ENCODE measurements around the gene CHCHD5. TPM values are rescaled to one million over a fixed set of nuclear protein-coding genes. Genes with fewer than 3 reads are reported as not detected.
"Not testable (repeated sequence)": the region's sequence is repeated elsewhere in the genome, so short reads cannot be mapped to it uniquely, and the experiment has no call there.

CHCHD5 gene, protein sequence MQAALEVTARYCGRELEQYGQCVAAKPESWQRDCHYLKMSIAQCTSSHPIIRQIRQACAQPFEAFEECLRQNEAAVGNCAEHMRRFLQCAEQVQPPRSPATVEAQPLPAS
- total RNA-seq, result 10 to 100 TPM; 19.1 to 56.5 (median 33.8) TPM
- polyA plus RNA-seq, result 10 to 100 TPM in 2 of 3 donors, 1 to 10 TPM in 1; 8.9 to 34.3 (median 29.9) TPM
- long read RNA-seq, donor 1, transcript CHCHD5-201 (4 exons, 691 nt), result major isoform, 38 of 54 reads
- long read RNA-seq, donor 1, partial matches to known transcripts, result 16 of 54 reads
- long read RNA-seq, donor 1, other reads (novel, unspliced or antisense), result 0 of 54 reads
- long read RNA-seq, donor 2, transcript CHCHD5-201 (4 exons, 691 nt), result major isoform, 18 of 21 reads
- long read RNA-seq, donor 2, partial matches to known transcripts, result 0 of 21 reads
- long read RNA-seq, donor 2, other reads (novel, unspliced or antisense), result 0 of 21 reads
- long read RNA-seq, donor 3, transcript CHCHD5-201 (4 exons, 691 nt), result major isoform, 22 of 25 reads
- long read RNA-seq, donor 3, partial matches to known transcripts, result 0 of 25 reads
- long read RNA-seq, donor 3, other reads (novel, unspliced or antisense), result 0 of 25 reads
- long read RNA-seq, donor 4, transcript CHCHD5-201 (4 exons, 691 nt), result major isoform, 34 of 40 reads
- long read RNA-seq, donor 4, partial matches to known transcripts, result 2 of 40 reads
- long read RNA-seq, donor 4, other reads (novel, unspliced or antisense), result 3 of 40 reads
- long read RNA-seq, donor 5, transcript CHCHD5-201 (4 exons, 691 nt), result major isoform, 32 of 46 reads
- long read RNA-seq, donor 5, partial matches to known transcripts, result 1 of 46 reads
- long read RNA-seq, donor 5, other reads (novel, unspliced or antisense), result 12 of 46 reads
- long read RNA-seq, donor 6, transcript CHCHD5-201 (4 exons, 691 nt), result major isoform, 38 of 45 reads
- long read RNA-seq, donor 6, partial matches to known transcripts, result 1 of 45 reads
- long read RNA-seq, donor 6, other reads (novel, unspliced or antisense), result 4 of 45 reads
- long read RNA-seq, donor 7, transcript CHCHD5-201 (4 exons, 691 nt), result major isoform, 22 of 33 reads
- long read RNA-seq, donor 7, partial matches to known transcripts, result 8 of 33 reads
- long read RNA-seq, donor 7, other reads (novel, unspliced or antisense), result 0 of 33 reads
- long read RNA-seq, donor 8, transcript CHCHD5-201 (4 exons, 691 nt), result major isoform, 38 of 39 reads
- long read RNA-seq, donor 8, partial matches to known transcripts, result 0 of 39 reads
- long read RNA-seq, donor 8, other reads (novel, unspliced or antisense), result 0 of 39 reads
- long read RNA-seq, donor 9, transcript CHCHD5-201 (4 exons, 691 nt), result major isoform, 16 of 23 reads
- long read RNA-seq, donor 9, partial matches to known transcripts, result 5 of 23 reads
- long read RNA-seq, donor 9, other reads (novel, unspliced or antisense), result 0 of 23 reads
- long read RNA-seq, donor 10, transcript CHCHD5-201 (4 exons, 691 nt), result major isoform, 10 of 11 reads
- long read RNA-seq, donor 10, partial matches to known transcripts, result 0 of 11 reads
- long read RNA-seq, donor 10, other reads (novel, unspliced or antisense), result 0 of 11 reads

DNA sequence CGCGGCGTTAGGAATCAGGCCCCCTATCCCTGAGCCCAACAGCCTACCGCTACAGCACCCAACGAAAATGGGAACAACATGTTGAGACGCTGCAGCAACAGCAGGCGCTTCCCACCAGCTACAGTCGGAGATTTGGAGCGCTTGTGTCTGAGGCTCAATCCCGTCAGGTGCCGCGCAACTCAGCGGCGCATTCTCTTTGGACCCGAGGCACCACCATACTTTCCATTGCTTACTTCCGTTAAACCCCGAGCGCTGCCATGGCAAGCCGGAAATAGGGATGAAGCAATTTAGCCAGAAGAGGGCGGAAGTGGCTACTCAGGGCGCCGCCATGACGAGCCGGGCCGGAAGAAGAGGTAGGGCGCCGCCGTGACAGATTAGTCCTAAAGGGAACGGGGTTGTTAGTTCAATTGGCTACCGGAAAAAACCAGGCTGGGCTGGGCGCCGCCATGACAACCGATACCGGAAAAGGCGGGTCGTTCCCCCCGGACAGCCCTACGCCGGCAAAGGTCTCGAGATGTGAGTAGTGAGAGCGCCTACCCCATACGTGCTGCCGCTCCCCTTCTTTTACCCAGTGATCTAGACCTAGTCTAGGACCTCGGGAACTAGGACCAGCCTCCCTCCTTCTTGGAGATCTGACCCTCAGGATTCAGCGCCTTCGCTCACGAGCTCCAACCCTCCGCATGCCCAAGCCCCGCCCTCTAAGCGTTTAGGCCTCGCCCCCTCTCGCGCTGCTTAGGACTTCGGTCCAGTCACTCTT, at the start of gene CHCHD5:
TSS of gene CHCHD5 (plus strand) at position 476 of the 757 bp plus-strand sequence. CDS start at position 515, 39 bp downstream.
- Histone ChIP-seq H3K27ac (peak within 1 kb of the TSS; percentile 57 to 97 (median 96)), H3K36me3 (replicated peaks in 1 of 2) (peaks cover 0 to 12% of the 10 kb centered on the region in 2 donors), H3K4me1 (replicated peaks in 1 of 2) (peaks cover 6 to 24% of the 10 kb centered on the region in 2 donors), H3K4me3 (peak within 1 kb of the TSS; percentile 10 to 83 (median 71)), H3K9me3 (replicated peaks in 1 of 3) (no peaks in the 10 kb centered on the region), H3K27me3 (no peaks in the 10 kb centered on the region)
- DNase-seq, result peak; percentile 92 to 99 (median 98)
- 0 to 1% (median 0%) methylated on average over 24 to 54 of the region's 54 CpGs for WGBS, 4 donors
- TF ChIP-seq POLR2A (IDR thresholded peaks at IDR 0.05), result peak; percentile 58 to 79
- TF ChIP-seq, protein P1, sequence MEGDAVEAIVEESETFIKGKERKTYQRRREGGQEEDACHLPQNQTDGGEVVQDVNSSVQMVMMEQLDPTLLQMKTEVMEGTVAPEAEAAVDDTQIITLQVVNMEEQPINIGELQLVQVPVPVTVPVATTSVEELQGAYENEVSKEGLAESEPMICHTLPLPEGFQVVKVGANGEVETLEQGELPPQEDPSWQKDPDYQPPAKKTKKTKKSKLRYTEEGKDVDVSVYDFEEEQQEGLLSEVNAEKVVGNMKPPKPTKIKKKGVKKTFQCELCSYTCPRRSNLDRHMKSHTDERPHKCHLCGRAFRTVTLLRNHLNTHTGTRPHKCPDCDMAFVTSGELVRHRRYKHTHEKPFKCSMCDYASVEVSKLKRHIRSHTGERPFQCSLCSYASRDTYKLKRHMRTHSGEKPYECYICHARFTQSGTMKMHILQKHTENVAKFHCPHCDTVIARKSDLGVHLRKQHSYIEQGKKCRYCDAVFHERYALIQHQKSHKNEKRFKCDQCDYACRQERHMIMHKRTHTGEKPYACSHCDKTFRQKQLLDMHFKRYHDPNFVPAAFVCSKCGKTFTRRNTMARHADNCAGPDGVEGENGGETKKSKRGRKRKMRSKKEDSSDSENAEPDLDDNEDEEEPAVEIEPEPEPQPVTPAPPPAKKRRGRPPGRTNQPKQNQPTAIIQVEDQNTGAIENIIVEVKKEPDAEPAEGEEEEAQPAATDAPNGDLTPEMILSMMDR (IDR thresholded peaks at IDR 0.05), result peak in 4 of 6 experiments; percentile 27 to 36 (median 29)
- intact Hi-C loops (cut with DNase I), result no loop called here

DNA sequence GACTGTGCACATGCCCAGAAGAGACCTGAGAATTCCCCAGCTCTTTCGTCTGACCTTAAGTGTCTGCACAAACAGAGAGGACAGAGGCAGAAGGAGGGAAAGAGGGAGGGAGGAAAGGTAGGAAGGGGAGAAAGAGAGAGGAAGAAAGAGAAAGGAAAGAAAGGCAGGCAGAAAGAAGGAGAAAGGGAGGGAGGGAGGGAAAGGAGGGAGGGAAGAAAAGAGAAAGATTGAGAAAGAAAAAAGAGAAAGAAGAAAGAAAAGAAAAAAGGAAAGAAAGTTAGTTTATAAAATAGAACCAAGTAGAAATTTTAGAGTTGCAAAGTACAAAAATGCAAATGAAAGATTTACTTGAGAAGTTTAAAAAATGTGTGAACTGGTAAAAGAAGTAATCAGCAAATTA, 49.6 kb upstream of the CHCHD5 start:
- WGBS, 4 donors, result 43 to 86% (median 68%) methylated on average over 1 of the region's 1 CpG

DNA sequence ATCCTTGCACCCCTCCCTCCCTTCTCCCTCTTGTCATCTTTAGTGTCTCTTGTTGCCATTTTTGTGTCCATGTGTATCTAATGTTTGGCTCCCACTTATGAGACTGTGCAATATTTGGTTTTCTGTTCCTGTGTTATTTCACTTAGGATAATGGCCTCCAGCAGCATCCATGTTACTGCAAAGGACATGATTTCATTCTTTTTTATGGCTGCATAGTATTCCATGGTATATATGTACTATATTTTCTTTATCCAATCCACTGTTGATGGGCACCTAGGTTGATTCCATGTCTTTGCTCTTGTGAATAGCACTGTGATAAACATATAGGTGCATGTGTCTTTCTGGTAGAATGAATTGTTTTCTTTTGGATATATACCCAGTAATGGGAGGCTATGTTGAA, 47.7 kb upstream of the CHCHD5 start:
- H3K27ac ChIP-seq; H3K4me3 ChIP-seq; intact Hi-C loops (cut with DNase I); DNase-seq; H3K4me1 ChIP-seq (replicated peaks in 1 of 2); H3K27me3 ChIP-seq; H3K36me3 ChIP-seq (replicated peaks in 1 of 2); H3K9me3 ChIP-seq (replicated peaks in 1 of 3): not testable (repeated sequence)

More for the DNA sequence above, 49.6 kb upstream of the CHCHD5 start:
- Histone ChIP-seq H3K27me3 (no peaks in the 10 kb centered on the region), H3K9me3 (replicated peaks in 1 of 3) (no peaks in the 10 kb centered on the region), H3K4me1 (replicated peaks in 1 of 2) (no peaks in the 10 kb centered on the region), H3K4me3 (no peak overlapping the region), H3K27ac (no peak overlapping the region), H3K36me3 (replicated peaks in 1 of 2) (peaks cover 0 to 6% of the 10 kb centered on the region in 2 donors)
- no peak for DNase-seq
- TF ChIP-seq, protein P1 (IDR thresholded peaks at IDR 0.05), result no peak
- no peak for TF ChIP-seq POLR2A (IDR thresholded peaks at IDR 0.05)
- intact Hi-C loops (cut with DNase I), result no loop called here

DNA sequence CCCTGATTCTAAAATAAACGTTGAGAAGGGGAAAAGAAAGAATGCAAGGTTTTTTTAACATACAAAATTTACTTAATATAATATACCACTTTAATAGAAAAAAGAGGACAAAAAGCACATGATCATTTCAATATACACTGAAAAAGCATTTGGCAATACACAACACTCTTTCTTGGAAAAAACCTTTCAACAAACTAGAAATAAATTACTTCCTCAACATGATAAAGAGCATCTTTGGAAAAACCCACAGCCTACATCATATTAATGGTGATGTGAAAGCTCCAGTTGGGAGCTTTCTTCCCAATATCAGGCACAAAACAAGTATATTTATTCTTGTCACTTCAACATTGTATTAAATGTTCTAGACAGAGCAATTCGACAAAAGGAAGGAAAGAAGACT, 45.1 kb upstream of the CHCHD5 start:
- Histone ChIP-seq H3K36me3 (replicated peaks in 1 of 2) (no peaks in the 10 kb centered on the region), H3K27me3 (no peaks in the 10 kb centered on the region), H3K27ac (no peak overlapping the region), H3K4me3 (no peak overlapping the region), H3K4me1 (replicated peaks in 1 of 2) (peaks cover 11 to 23% of the 10 kb centered on the region in 2 donors), H3K9me3 (replicated peaks in 1 of 3) (no peaks in the 10 kb centered on the region)
- no peak for DNase-seq
- TF ChIP-seq, protein P1 (IDR thresholded peaks at IDR 0.05), result no peak
- no peak for TF ChIP-seq POLR2A (IDR thresholded peaks at IDR 0.05)
- intact Hi-C loops (cut with DNase I), result no loop called here
- 61 to 71% (median 65%) methylated on average over 2 of the region's 2 CpGs for WGBS, 4 donors
